ENCODE data around the gene ADSS2. TPM values are rescaled to one million over a fixed set of nuclear protein-coding genes. Genes with fewer than 3 reads are reported as not detected.

The ADSS2 gene
- total and polyA plus RNA-seq, 2 experiments from 2014 or later: 55.1 to 101 TPM

DNA sequence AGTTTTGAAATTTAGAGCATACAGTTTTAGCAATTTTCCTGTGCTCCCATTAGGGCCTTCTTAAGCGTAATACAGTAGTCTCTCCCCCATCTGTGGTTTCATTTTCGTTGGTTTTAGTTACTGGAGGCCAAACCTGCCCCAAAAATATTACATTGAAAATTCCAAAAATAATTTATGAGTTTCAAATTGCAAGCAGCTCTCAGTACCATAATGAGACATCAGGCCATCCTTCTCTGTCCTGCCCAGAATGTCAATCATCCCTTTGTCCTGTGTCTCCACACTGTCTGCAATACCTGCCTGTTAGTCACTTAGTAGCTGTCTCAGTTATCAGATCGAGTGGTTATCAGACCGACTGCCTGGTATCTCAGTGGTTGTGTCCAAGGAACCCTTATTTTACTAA lies 45.4 kb downstream of the ADSS2 start:
- Mint-ChIP-seq H3K27me3 (ENCODE audit: insufficient read depth, low read depth, poor library complexity) (no peaks in the 10 kb centered on the region), H3K4me3 (no peak overlapping the region), H3K36me3 (ENCODE audit: low read depth) (peaks cover 71% of the 10 kb centered on the region), H3K27ac (no peak overlapping the region), H3K4me1 (peaks cover 19% of the 10 kb centered on the region), H3K9me3 (peaks cover 5% of the 10 kb centered on the region; the same call in 1 of the 3 replicates)
- TF ChIP-seq, protein P1, sequence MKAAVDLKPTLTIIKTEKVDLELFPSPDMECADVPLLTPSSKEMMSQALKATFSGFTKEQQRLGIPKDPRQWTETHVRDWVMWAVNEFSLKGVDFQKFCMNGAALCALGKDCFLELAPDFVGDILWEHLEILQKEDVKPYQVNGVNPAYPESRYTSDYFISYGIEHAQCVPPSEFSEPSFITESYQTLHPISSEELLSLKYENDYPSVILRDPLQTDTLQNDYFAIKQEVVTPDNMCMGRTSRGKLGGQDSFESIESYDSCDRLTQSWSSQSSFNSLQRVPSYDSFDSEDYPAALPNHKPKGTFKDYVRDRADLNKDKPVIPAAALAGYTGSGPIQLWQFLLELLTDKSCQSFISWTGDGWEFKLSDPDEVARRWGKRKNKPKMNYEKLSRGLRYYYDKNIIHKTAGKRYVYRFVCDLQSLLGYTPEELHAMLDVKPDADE (IDR thresholded peaks at IDR 0.05): no peak
- TF ChIP-seq, protein P2, sequence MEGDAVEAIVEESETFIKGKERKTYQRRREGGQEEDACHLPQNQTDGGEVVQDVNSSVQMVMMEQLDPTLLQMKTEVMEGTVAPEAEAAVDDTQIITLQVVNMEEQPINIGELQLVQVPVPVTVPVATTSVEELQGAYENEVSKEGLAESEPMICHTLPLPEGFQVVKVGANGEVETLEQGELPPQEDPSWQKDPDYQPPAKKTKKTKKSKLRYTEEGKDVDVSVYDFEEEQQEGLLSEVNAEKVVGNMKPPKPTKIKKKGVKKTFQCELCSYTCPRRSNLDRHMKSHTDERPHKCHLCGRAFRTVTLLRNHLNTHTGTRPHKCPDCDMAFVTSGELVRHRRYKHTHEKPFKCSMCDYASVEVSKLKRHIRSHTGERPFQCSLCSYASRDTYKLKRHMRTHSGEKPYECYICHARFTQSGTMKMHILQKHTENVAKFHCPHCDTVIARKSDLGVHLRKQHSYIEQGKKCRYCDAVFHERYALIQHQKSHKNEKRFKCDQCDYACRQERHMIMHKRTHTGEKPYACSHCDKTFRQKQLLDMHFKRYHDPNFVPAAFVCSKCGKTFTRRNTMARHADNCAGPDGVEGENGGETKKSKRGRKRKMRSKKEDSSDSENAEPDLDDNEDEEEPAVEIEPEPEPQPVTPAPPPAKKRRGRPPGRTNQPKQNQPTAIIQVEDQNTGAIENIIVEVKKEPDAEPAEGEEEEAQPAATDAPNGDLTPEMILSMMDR (conservative IDR thresholded peaks at IDR 0.05; ENCODE audit: low read depth in 2 of 2): no peak
- TF ChIP-seq, protein P3, sequence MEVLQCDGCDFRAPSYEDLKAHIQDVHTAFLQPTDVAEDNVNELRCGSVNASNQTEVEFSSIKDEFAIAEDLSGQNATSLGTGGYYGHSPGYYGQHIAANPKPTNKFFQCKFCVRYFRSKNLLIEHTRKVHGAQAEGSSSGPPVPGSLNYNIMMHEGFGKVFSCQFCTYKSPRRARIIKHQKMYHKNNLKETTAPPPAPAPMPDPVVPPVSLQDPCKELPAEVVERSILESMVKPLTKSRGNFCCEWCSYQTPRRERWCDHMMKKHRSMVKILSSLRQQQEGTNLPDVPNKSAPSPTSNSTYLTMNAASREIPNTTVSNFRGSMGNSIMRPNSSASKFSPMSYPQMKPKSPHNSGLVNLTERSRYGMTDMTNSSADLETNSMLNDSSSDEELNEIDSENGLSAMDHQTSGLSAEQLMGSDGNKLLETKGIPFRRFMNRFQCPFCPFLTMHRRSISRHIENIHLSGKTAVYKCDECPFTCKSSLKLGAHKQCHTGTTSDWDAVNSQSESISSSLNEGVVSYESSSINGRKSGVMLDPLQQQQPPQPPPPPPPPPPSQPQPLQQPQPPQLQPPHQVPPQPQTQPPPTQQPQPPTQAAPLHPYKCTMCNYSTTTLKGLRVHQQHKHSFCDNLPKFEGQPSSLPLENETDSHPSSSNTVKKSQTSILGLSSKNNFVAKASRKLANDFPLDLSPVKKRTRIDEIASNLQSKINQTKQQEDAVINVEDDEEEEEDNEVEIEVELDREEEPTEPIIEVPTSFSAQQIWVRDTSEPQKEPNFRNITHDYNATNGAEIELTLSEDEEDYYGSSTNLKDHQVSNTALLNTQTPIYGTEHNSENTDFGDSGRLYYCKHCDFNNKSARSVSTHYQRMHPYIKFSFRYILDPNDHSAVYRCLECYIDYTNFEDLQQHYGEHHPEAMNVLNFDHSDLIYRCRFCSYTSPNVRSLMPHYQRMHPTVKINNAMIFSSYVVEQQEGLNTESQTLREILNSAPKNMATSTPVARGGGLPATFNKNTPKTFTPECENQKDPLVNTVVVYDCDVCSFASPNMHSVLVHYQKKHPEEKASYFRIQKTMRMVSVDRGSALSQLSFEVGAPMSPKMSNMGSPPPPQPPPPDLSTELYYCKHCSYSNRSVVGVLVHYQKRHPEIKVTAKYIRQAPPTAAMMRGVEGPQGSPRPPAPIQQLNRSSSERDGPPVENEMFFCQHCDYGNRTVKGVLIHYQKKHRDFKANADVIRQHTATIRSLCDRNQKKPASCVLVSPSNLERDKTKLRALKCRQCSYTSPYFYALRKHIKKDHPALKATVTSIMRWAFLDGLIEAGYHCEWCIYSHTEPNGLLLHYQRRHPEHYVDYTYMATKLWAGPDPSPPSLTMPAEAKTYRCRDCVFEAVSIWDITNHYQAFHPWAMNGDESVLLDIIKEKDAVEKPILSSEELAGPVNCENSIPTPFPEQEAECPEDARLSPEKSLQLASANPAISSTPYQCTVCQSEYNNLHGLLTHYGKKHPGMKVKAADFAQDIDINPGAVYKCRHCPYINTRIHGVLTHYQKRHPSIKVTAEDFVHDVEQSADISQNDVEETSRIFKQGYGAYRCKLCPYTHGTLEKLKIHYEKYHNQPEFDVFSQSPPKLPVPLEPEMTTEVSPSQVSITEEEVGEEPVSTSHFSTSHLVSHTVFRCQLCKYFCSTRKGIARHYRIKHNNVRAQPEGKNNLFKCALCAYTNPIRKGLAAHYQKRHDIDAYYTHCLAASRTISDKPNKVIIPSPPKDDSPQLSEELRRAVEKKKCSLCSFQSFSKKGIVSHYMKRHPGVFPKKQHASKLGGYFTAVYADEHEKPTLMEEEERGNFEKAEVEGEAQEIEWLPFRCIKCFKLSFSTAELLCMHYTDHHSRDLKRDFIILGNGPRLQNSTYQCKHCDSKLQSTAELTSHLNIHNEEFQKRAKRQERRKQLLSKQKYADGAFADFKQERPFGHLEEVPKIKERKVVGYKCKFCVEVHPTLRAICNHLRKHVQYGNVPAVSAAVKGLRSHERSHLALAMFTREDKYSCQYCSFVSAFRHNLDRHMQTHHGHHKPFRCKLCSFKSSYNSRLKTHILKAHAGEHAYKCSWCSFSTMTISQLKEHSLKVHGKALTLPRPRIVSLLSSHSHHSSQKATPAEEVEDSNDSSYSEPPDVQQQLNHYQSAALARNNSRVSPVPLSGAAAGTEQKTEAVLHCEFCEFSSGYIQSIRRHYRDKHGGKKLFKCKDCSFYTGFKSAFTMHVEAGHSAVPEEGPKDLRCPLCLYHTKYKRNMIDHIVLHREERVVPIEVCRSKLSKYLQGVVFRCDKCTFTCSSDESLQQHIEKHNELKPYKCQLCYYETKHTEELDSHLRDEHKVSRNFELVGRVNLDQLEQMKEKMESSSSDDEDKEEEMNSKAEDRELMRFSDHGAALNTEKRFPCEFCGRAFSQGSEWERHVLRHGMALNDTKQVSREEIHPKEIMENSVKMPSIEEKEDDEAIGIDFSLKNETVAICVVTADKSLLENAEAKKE (CRISPR knock-in tag; IDR thresholded peaks at IDR 0.05): no peak
- TF ChIP-seq NANOG (IDR thresholded peaks at IDR 0.05; ENCODE audit: borderline replicate concordance) (no peak), STAT1 (IDR thresholded peaks at IDR 0.05; ENCODE audit: unreplicated experiment) (no peak), ZNF114 (CRISPR knock-in tag; IDR thresholded peaks at IDR 0.05) (no peak)
- peaks cover 42% of the 10 kb centered on the region for H3K36me3 ChIP-seq (ENCODE audit: insufficient read depth)
- H3K4me1 ChIP-seq (ENCODE audit: insufficient read depth): no peaks in the 10 kb centered on the region
- H3K4me2 ChIP-seq: no peak overlapping the region
- no peak for DNase-seq (ENCODE audit: low spot score)
- H3K4me3 ChIP-seq: no peak overlapping the region
- H3F3A ChIP-seq (replicated peaks; ENCODE audit: low read depth): no peaks in the 10 kb centered on the region
- H2AFZ ChIP-seq: no peak overlapping the region
- H3K9me2 ChIP-seq (ENCODE audit: insufficient read depth): no peaks in the 10 kb centered on the region
- no peaks in the 10 kb centered on the region for H3K27me3 ChIP-seq (ENCODE audit: insufficient read depth)
- no peak for ATAC-seq
- H4K20me1 ChIP-seq (replicated peaks; ENCODE audit: insufficient read depth): no peaks in the 10 kb centered on the region
- no peaks in the 10 kb centered on the region for H3K79me2 ChIP-seq (replicated peaks; ENCODE audit: insufficient read depth)
- no peak overlapping the region for H3K27ac ChIP-seq (ENCODE audit: low read depth)

Data from GM23338 (cell line).